Measurements from ENCODE around the gene RUNDC1. TPM values are rescaled to one million over a fixed set of nuclear protein-coding genes. Genes with fewer than 3 reads are reported as not detected.

RUNDC1 gene
- total RNA-seq, 1 experiment from 2014 or later = 14.2 TPM

DNA sequence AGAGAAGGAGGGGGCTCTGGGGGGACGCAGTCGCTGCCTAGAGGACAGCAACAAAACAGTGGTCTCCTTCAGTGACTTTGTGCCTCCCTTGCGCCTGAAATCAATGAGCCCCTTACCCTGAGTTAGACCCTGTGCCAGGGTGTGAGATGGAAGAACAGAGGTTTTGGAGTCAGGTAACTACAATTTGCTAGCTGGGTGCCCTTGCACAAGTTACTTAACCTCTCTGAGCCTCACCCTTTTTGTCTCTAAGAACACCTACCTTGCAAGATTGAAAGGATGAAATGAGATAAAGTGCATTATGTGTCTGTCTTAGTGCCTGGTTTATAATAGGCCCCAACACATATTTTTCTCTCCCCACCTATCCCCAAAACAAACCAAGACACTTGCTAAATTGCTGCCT lies 54.5 kb downstream of the RUNDC1 start:
- Mint-ChIP-seq H3K4me1 (peaks cover 69% of the 10 kb centered on the region), H3K9me3 (no peaks in the 10 kb centered on the region), H3K27me3 (ENCODE audit: low read depth) (no peaks in the 10 kb centered on the region), H3K27ac (peak overlapping the region; percentile 99), H3K4me3 (peak overlapping the region; percentile 3; the same call in 1 of the 2 replicates), H3K36me3 (no peaks in the 10 kb centered on the region)
- ATAC-seq = no peak
- TF ChIP-seq FOXJ3 (CRISPR knock-in tag; IDR thresholded peaks at IDR 0.05; ENCODE audit: borderline replicate concordance) = no peak
- no peak for TF ChIP-seq SMAD4 (CRISPR knock-in tag; IDR thresholded peaks at IDR 0.05)
- no peak for TF ChIP-seq MYBL2 (CRISPR knock-in tag; IDR thresholded peaks at IDR 0.05)
- no peak for TF ChIP-seq EMX1 (CRISPR knock-in tag; IDR thresholded peaks at IDR 0.05)
- TF ChIP-seq, protein P1, sequence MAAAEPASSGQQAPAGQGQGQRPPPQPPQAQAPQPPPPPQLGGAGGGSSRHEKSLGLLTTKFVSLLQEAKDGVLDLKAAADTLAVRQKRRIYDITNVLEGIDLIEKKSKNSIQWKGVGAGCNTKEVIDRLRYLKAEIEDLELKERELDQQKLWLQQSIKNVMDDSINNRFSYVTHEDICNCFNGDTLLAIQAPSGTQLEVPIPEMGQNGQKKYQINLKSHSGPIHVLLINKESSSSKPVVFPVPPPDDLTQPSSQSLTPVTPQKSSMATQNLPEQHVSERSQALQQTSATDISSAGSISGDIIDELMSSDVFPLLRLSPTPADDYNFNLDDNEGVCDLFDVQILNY (CRISPR knock-in tag; IDR thresholded peaks at IDR 0.05) = no peak
- no peak for TF ChIP-seq ZNF121 (CRISPR knock-in tag; IDR thresholded peaks at IDR 0.05)
- ChIA-PET CTCF (interaction anchor here (5.0 kb wide), 1 partner anchor 11 kb away, joined by 39 read pairs; no protein-coding TSS in a partner anchor), POLR2A (no interaction called here)
- DNase-seq (ENCODE audit: low spot score) = no peak

DNA sequence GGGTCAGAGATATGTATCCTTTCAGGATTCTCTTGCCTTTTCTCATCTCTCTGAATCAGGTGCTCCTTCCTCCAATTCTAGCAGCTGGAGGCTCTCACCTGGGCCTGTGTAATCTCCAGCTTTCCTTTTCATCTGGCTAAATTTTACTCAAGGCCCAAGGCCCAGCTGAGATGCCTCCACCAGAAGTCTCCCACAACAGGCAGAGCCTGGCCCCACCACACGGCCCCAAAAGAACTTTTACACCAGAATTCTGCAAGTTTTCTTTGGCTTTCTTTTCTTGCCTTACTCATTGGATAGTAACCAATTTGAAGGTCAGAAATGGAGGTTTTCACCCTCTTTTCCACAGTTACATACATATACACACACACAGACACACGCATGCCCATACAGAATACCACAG lies 59.3 kb downstream of the RUNDC1 start:
- Mint-ChIP-seq H3K4me3 (no peak overlapping the region), H3K27ac (peak overlapping the region; percentile 99), H3K9me3 (no peaks in the 10 kb centered on the region), H3K27me3 (ENCODE audit: low read depth) (no peaks in the 10 kb centered on the region), H3K36me3 (peaks cover 6% of the 10 kb centered on the region; the same call in 1 of the 2 replicates), H3K4me1 (peaks cover 76% of the 10 kb centered on the region)
- DNase-seq (ENCODE audit: low spot score) = no peak
- ATAC-seq = no peak
- TF ChIP-seq, protein P2, sequence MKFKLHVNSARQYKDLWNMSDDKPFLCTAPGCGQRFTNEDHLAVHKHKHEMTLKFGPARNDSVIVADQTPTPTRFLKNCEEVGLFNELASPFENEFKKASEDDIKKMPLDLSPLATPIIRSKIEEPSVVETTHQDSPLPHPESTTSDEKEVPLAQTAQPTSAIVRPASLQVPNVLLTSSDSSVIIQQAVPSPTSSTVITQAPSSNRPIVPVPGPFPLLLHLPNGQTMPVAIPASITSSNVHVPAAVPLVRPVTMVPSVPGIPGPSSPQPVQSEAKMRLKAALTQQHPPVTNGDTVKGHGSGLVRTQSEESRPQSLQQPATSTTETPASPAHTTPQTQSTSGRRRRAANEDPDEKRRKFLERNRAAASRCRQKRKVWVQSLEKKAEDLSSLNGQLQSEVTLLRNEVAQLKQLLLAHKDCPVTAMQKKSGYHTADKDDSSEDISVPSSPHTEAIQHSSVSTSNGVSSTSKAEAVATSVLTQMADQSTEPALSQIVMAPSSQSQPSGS (CRISPR knock-in tag; IDR thresholded peaks at IDR 0.05; ENCODE audit: borderline replicate concordance, low read depth) = no peak
- TF ChIP-seq NFYB (CRISPR knock-in tag; conservative IDR thresholded peaks at IDR 0.05; ENCODE audit: low read depth) = no peak
- no peak for TF ChIP-seq TEAD1 (CRISPR knock-in tag; IDR thresholded peaks at IDR 0.05)
- no peak for TF ChIP-seq NFE2L1 (CRISPR knock-in tag; IDR thresholded peaks at IDR 0.05)
- no peak for TF ChIP-seq CREM (CRISPR knock-in tag; IDR thresholded peaks at IDR 0.05)
- no peak for TF ChIP-seq SOX15 (CRISPR knock-in tag; IDR thresholded peaks at IDR 0.05)
- TF ChIP-seq CBFB (CRISPR knock-in tag; IDR thresholded peaks at IDR 0.05; ENCODE audit: low read depth) = no peak
- TF ChIP-seq SMAD4 (CRISPR knock-in tag; IDR thresholded peaks at IDR 0.05) = no peak
- TF ChIP-seq, protein P3, sequence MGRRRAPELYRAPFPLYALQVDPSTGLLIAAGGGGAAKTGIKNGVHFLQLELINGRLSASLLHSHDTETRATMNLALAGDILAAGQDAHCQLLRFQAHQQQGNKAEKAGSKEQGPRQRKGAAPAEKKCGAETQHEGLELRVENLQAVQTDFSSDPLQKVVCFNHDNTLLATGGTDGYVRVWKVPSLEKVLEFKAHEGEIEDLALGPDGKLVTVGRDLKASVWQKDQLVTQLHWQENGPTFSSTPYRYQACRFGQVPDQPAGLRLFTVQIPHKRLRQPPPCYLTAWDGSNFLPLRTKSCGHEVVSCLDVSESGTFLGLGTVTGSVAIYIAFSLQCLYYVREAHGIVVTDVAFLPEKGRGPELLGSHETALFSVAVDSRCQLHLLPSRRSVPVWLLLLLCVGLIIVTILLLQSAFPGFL (CRISPR knock-in tag; IDR thresholded peaks at IDR 0.05; ENCODE audit: borderline replicate concordance) = no peak
- no peak for TF ChIP-seq ZNF232 (CRISPR knock-in tag; IDR thresholded peaks at IDR 0.05)
- TF ChIP-seq NFATC4 (CRISPR knock-in tag; IDR thresholded peaks at IDR 0.05) = no peak
- TF ChIP-seq, protein P4, sequence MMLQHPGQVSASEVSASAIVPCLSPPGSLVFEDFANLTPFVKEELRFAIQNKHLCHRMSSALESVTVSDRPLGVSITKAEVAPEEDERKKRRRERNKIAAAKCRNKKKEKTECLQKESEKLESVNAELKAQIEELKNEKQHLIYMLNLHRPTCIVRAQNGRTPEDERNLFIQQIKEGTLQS (CRISPR knock-in tag; conservative IDR thresholded peaks at IDR 0.05) = no peak
- TF ChIP-seq, protein P5, sequence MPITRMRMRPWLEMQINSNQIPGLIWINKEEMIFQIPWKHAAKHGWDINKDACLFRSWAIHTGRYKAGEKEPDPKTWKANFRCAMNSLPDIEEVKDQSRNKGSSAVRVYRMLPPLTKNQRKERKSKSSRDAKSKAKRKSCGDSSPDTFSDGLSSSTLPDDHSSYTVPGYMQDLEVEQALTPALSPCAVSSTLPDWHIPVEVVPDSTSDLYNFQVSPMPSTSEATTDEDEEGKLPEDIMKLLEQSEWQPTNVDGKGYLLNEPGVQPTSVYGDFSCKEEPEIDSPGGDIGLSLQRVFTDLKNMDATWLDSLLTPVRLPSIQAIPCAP (CRISPR knock-in tag; IDR thresholded peaks at IDR 0.05) = no peak
- no peak for TF ChIP-seq TCF7 (CRISPR knock-in tag; IDR thresholded peaks at IDR 0.05; ENCODE audit: low read depth)
- TF ChIP-seq KAT7 (CRISPR knock-in tag; IDR thresholded peaks at IDR 0.05; ENCODE audit: borderline replicate concordance) = no peak
- no peak for TF ChIP-seq ZNF671 (CRISPR knock-in tag; IDR thresholded peaks at IDR 0.05)
- TF ChIP-seq GRHL2 (CRISPR knock-in tag; IDR thresholded peaks at IDR 0.05; ENCODE audit: insufficient replicate concordance, severe bottlenecking) = no peak
- no peak for TF ChIP-seq NR3C1 (CRISPR knock-in tag; conservative IDR thresholded peaks at IDR 0.05; ENCODE audit: low read depth)
- no peak for TF ChIP-seq MYBL2 (CRISPR knock-in tag; IDR thresholded peaks at IDR 0.05)
- no peak for TF ChIP-seq ZNF317 (CRISPR knock-in tag; IDR thresholded peaks at IDR 0.05; ENCODE audit: borderline replicate concordance, low read depth)
- ChIA-PET CTCF (interaction anchor here (4.3 kb wide), 1 partner anchor 15 kb away, joined by 45 read pairs; the partner anchor contains the start of gene RND2), POLR2A (no interaction called here)
